Measurements from ENCODE around the gene ZBTB17.
A peak's percentile ranks its signal among the peaks of the same experiment; 100 is the strongest.
"Not testable (repeated sequence)": the region's sequence is repeated elsewhere in the genome, so short reads cannot be mapped to it uniquely, and the experiment has no call there.

Gene ZBTB17

GRCh38 chr1:15988856-15989736 lies 13.2 kb upstream of the ZBTB17 start:
- ATAC-seq, result no peak
- DNase-seq, result no peak

- no peak for DNase-seq
- ATAC-seq, result no peak
Measured at GRCh38 chr1:15985611-15986297, 9.9 kb upstream of the ZBTB17 start.

GRCh38 chr1:15983275-15983674 lies 7.4 kb upstream of the ZBTB17 start:
- no peak for ATAC-seq
- DNase-seq, result no peak

GRCh38 chr1:15981679-15982078 lies 5.8 kb upstream of the ZBTB17 start:
- DNase-seq (no peak), ATAC-seq (no peak)

GRCh38 chr1:15977947-15978346 lies 2.0 kb upstream of the ZBTB17 start:
- not testable (repeated sequence) for ATAC-seq

GRCh38 chr1:15975358-15975804 lies 520 bp downstream of the ZBTB17 start:
- ATAC-seq (peak; percentile 78), DNase-seq (peak; percentile 88)

More at GRCh38 chr1:15977947-15978346, 2.0 kb upstream of the ZBTB17 start:
- not testable (repeated sequence) for DNase-seq

GRCh38 chr1:15974855-15975254 lies 1.0 kb downstream of the ZBTB17 start:
- DNase-seq (peak; percentile 60), ATAC-seq (peak; percentile 54)

- DNase-seq (no peak), ATAC-seq (no peak)
Measured at GRCh38 chr1:15973772-15974171, 2.1 kb downstream of the ZBTB17 start.

GRCh38 chr1:15972409-15972808 lies 3.5 kb downstream of the ZBTB17 start:
- ATAC-seq, result no peak

GRCh38 chr1:15970911-15971310 lies 5.0 kb downstream of the ZBTB17 start:
- DNase-seq, result no peak
- ATAC-seq, result no peak

More at GRCh38 chr1:15972409-15972808, 3.5 kb downstream of the ZBTB17 start:
- DNase-seq, result no peak

GRCh38 chr1:15969321-15969880 lies 6.5 kb downstream of the ZBTB17 start:
- no peak for ATAC-seq
- no peak for DNase-seq

- DNase-seq (no peak), ATAC-seq (no peak)
Measured at GRCh38 chr1:15968172-15968571, 7.7 kb downstream of the ZBTB17 start.

GRCh38 chr1:15966956-15967344 lies 9.0 kb downstream of the ZBTB17 start:
- ATAC-seq (no peak), DNase-seq (no peak)

GRCh38 chr1:15966081-15966955 lies 9.6 kb downstream of the ZBTB17 start:
- DNase-seq (peak; percentile 81), ATAC-seq (peak; percentile 80)

- ATAC-seq (peak; percentile 26), DNase-seq (peak; percentile 44)
Measured at GRCh38 chr1:15965228-15965767, 10.6 kb downstream of the ZBTB17 start.

- DNase-seq, result no peak
Measured at GRCh38 chr1:15963968-15964648, 11.8 kb downstream of the ZBTB17 start.

GRCh38 chr1:15963363-15963967 lies 12.4 kb downstream of the ZBTB17 start:
- DNase-seq, result no peak
- no peak for ATAC-seq

More at GRCh38 chr1:15963968-15964648, 11.8 kb downstream of the ZBTB17 start:
- ATAC-seq, result peak; percentile 29

- no peak for ATAC-seq
- DNase-seq, result no peak
Measured at GRCh38 chr1:15962671-15963362, 13.1 kb downstream of the ZBTB17 start.

- no peak for DNase-seq
- no peak for ATAC-seq
Measured at GRCh38 chr1:15962176-15962575, 13.7 kb downstream of the ZBTB17 start.

- ATAC-seq (no peak), DNase-seq (no peak)
Measured at GRCh38 chr1:15961492-15961891, 14.4 kb downstream of the ZBTB17 start.
